ENCODE measurements around the gene TUBGCP2.
"Not testable (repeated sequence)": the region's sequence is repeated elsewhere in the genome, so short reads cannot be mapped to it uniquely, and the experiment has no call there.

Gene TUBGCP2

GRCh38 chr10:133242611-133243356 lies 65.9 kb downstream of the TUBGCP2 start:
- DNase-seq = no peak

GRCh38 chr10:133241501-133242205 lies 67.0 kb downstream of the TUBGCP2 start:
- no peak for DNase-seq

- DNase-seq = no peak
Observed at GRCh38 chr10:133239990-133240389, 68.7 kb downstream of the TUBGCP2 start.

GRCh38 chr10:133238466-133238804 lies 70.2 kb downstream of the TUBGCP2 start:
- no peak for DNase-seq

GRCh38 chr10:133237588-133238465 lies 70.8 kb downstream of the TUBGCP2 start, which contains the start of gene VENTX:
Gene VENTX (plus strand): TSS chr10:133237855. CDS start chr10:133237915, 60 bp downstream.
- no peak for DNase-seq

GRCh38 chr10:133237241-133237587 lies 71.5 kb downstream of the TUBGCP2 start:
- DNase-seq = no peak

- no peak for DNase-seq
Observed at GRCh38 chr10:133236401-133237240, 72.1 kb downstream of the TUBGCP2 start.

- no peak for DNase-seq
Observed at GRCh38 chr10:133235932-133236331, 72.7 kb downstream of the TUBGCP2 start.

- DNase-seq = no peak
Observed at GRCh38 chr10:133235265-133235855, 73.3 kb downstream of the TUBGCP2 start.

- not testable (repeated sequence) for DNase-seq
Observed at GRCh38 chr10:133234796-133235195, 73.9 kb downstream of the TUBGCP2 start.

- DNase-seq = no peak
Observed at GRCh38 chr10:133231946-133232574, 76.6 kb downstream of the TUBGCP2 start.

- no peak for DNase-seq
Observed at GRCh38 chr10:133231244-133231945, 77.3 kb downstream of the TUBGCP2 start.

GRCh38 chr10:133230387-133231195 lies 78.1 kb downstream of the TUBGCP2 start:
- DNase-seq = peak in 1 of 5 experiments; percentile 47

- no peak for DNase-seq
Observed at GRCh38 chr10:133230044-133230361, 78.7 kb downstream of the TUBGCP2 start, which contains the start of gene UTF1. Gene UTF1 (plus strand): TSS chr10:133230217. CDS start chr10:133230289, 72 bp downstream.

GRCh38 chr10:133229265-133230043 lies 79.2 kb downstream of the TUBGCP2 start:
- no peak for DNase-seq

Measured in T-helper 2 cell (primary cell).